HG02981 (cell line): ENCODE results near the gene CYSLTR1.
"Not testable (repeated sequence)": the region's sequence is repeated elsewhere in the genome, so short reads cannot be mapped to it uniquely, and the experiment has no call there.

Experiments
- ATAC-seq: cut with Tn5 transposase; IDR thresholded peaks from one replicate; pipeline ENCODE4 v1.9.1; 2021; ENCODE audit warnings: mild to moderate bottlenecking, moderate library complexity; ENCODE audit not compliant: unreplicated experiment

Gene CYSLTR1, protein sequence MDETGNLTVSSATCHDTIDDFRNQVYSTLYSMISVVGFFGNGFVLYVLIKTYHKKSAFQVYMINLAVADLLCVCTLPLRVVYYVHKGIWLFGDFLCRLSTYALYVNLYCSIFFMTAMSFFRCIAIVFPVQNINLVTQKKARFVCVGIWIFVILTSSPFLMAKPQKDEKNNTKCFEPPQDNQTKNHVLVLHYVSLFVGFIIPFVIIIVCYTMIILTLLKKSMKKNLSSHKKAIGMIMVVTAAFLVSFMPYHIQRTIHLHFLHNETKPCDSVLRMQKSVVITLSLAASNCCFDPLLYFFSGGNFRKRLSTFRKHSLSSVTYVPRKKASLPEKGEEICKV

DNA sequence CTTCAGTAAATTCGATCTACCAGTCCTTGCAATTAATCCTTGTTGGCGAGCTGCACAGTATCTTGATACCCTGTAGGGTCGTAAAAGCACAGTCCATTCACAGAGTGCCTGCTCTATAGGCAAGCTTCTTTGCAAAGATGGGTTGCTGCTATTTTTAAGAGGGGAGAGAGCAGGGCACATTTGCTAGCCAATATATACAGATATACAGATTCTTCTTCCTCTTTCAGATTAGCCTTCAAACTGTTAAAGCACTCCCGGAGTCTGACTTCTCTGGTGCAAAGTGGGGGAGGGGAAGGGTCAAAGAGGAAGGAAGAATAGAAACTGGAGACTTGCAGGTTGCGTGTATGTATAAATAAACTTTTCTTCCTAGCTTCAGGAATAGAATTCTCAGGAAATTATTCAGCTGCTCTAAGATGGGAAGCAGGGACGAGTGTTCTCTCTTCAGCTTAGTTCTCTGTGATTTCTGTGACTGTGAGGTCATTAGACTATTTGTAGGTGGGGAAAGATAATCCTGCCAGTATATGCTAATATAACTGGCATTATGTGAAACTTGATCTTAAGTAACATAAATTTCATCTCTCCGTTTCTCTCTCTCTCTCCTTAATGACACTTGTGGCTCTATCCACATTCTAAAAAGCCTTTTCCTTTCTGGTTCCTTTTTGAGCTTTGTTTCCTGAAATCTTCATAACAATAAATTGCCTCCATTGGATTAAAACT lies at the start of gene CYSLTR1:
CYSLTR1 (minus strand) TSS at position 242 of the 717 bp plus-strand sequence. CDS start 53,865 bp downstream, outside the sequence.
- peak; percentile 48 for ATAC-seq

DNA sequence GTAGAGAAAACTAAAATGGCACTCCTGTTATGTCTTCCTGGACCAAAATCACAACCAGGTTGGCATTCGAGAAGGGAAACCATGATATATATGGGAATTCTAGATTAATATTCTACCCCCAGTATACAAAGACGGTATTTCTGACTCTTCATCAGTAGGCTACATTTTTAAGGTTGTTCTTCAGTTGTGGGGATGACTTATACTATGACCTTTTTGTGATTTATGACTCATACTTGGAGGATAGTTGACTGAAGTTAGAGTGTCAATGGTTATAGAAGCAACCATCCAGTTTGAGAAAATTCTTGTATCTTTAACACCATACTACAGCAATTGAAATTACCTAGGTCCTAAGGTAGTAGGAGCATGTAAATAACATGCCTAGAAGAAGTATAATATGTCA lies 49.8 kb upstream of the CYSLTR1 start:
- ATAC-seq: no peak

DNA sequence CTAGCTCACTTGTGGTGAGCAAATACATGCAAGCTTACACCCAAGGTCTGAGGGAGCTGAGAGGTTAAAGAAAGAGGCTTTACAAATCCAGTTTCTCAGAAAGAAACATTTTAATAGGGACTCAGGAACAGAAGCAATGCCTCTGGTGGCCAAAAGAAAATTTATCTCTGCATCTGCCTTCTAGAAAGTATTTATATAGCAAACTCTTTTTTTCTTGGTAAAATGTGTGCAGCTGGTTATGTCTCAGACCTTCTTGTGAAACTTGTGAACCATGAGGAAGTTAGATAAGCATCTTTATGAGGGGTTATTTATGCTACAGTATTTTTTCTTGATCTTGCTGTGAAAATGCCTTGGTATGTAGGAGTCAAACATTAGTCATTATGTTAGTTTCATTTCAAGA lies 48.5 kb upstream of the CYSLTR1 start:
- no peak for ATAC-seq

DNA sequence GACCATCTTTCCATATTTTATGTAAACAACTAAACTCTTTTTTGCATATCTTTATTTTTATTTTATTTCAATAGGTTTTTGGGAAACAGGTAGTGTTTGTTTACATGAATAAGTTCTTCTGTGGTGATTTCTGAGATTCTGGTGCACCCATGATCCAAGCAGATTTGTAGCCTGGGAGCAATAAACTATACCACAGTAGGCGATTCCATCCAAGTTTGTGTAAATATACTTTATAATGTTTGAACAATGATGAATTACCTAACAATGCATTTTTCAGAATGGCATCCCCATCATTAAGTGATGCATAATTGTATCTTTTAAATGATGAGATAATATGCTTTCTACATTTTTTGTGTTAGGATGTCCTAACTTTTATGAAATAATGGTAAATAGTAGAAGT lies 39.2 kb upstream of the CYSLTR1 start:
- ATAC-seq: no peak

DNA sequence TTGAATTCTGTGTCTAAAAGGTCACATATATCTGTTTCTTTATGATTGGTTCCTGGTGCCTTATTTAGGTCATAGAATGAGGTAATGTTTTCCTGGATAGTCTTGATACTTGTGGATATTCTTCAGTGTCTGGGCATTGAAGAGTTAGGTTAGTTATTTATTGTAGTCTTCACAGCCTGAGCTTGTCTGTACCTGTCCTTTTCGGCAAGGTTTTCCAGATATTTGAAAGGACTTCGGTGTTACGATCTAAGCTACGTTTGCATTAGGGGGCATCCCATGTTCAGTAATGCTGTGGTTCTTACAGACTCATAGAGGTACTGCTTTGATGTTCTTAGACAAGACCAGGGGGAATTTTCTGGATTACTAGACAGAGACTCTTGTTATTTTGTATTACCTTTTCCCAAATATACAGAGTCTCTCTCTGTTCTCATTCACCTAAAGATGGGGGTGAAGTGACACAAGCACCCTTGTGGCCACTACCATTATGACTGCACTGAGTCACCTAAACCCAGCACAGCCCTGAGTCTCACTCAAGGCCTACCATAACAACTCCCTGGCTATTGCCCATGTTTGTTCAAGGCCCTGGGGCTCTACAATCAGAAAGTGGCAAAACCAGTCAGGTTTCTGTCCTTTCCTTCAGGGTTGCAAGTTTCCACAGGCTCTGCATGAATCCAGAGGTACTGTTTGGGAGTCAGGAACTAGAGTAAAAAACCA lies 30.1 kb upstream of the CYSLTR1 start:
- ATAC-seq: no peak

DNA sequence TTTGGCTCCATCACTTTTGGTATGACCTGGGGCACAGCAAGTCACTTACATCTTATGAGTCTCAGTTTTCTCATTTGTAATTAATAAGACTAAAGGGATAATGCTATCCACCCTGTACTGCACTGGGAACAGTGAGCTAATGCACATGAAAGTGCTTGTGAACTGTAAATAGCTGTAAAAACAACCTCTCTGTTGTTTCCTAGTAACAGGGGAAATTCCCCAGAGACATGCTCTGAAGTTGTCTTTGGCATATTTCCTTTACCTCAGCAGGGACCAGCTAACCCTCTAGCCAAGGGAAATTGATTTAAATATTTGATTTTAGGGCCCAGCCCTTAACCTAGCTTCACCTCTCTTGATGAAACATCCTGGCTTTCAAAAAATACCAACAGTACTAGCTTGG lies 6.1 kb upstream of the CYSLTR1 start:
- peak; percentile 60 for ATAC-seq

DNA sequence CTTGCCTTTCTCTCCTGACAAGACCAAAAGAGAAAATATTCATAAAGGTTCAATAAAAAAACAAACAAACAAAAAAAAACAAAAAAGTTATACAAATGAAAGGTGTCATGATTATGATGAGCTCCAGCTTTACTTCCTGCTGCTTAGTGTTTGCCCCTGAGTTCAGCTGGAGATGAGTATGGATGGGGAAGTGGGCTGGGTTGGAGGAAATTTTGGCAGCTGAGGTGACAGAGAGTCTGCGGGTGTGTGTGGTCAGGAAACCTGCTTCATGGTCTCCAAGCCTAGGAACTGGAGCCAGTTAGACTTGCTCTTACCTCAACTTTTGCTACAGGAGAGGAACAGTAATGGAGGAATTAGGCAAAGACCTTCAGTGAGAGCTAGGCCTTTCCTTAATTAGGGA lies 4.3 kb upstream of the CYSLTR1 start:
- ATAC-seq: no peak

DNA sequence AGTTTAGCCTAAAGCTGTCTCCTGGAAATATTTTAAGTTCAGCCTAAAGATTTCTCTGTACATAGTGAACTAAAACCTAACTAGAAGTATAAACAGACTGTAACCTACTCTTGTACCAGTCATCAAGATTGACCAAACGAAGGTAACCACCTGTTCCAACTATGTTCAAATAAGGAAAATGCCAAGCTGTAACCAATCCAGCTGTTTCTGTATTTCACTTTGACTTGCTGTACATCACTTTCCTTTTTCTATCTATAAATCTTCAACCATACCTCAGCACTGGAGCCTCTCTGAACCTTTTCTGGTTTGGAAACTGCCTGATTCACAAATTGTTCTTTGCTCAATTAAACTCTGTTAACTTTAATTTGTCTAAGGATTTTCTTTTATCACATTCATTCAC lies 3.1 kb upstream of the CYSLTR1 start:
- peak; percentile 32 for ATAC-seq

DNA sequence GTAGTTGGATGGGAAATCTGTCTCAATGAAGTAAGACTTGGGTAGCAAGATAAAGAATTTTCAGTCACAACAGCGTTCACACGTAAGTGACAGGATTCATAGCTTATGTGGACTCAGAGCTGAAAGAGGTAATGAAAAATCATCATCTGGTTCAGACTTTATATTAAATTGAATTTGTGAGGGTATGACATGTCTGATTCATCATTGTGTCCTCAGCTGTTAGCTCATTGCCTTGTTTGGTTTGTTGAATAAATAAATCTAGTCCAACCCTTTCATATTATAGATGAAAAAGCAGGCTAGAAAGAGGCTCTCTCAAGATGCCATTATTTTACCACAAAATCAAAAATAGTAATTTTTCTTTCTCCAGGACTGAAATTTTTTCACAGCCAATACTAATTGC lies 2.7 kb upstream of the CYSLTR1 start:
- ATAC-seq: no peak

DNA sequence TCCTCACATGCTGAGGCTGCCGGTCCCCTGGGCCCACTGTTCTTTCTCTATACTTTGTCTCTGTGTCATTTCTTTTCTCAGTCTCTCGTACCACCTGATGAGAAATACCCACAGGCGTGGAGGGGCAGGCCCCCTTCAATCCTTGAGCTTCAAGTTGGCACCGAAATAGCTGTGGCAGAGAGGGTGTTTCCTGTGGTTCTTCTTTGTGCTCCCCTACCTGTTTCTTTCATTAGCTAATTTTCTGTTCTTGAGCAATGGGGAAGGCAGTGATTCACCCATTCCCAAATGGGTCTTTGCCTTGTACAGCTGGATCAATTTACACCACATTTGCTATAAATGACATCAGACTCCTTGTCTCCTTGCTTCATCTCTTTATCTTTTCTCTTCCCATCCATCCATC lies 2.1 kb upstream of the CYSLTR1 start:
- no peak for ATAC-seq

DNA sequence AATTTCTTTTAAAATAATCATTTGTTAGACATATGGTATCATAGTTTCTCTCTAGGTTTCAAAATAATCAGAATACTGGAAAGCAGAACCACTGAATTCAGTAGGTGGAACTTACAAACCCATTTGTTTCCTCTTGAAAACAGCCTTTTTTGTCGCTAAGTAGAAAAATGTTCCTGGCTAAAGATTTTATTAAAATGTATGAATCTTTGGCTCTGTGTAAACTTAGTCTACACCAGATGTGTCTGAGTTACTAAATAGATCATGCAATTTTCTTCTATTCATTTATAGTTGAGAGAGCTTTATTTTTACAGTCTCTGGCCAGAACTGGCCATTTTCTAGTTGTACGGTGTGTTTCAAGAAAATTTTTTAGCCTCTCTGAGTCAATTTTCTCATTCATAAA lies 1.0 kb downstream of the CYSLTR1 start:
- no peak for ATAC-seq

DNA sequence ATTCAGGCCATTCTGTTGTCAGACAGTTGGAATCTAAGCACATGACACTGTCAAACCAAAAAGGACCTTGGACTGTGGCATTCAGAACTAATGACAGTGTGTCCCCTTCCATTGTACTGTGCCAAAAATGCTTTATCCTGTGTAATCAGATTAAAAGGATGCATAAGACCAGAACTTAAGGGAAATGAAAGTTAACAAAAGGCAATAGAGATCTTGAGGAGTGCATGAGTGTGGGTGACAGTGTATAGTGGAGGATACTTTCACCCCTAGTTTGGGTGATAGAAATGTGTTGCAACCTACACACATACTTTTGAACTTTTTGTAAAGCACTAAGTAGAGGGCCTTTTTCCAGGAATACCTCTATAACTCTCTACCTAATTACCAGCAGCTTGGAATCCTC lies 4.5 kb downstream of the CYSLTR1 start:
- no peak for ATAC-seq

DNA sequence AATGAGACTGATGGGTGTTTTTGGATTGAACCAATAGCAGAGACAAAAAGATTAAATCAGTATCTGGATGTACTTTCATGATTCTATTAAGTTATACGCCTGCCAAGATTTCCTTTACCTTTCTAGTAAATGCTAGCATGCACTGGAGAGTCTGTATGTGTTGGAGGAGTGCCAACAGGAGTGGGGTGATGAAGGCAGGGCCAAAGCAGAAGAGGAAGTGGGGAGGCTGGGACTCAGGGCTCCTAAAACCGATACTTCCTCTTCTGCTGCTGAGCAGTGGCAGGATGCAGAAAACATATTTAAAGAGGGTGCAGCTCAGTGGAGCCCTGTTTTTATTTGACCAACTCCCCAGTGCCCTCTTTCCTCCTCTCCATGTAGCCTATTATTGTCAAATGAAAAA lies 5.6 kb downstream of the CYSLTR1 start:
- ATAC-seq: peak; percentile 92

DNA sequence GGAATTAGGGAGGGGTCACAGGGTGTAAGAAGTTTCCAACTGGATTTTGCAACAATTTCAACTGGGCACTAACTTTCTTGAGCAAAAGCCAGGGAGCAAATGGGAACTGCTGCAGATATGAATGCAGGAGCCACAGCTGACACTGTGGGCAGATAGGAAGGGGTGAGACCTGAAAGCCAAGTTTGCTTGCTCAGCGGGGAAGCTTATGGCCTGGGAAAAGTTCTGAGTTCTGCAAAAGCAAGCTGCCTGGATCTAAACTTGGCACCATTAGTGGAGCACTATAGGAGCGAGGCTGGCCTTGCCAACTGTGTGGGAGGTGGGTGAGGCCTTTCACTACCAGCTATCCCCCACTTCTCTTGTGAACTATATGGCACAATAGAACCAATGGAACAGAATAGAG lies 11.1 kb downstream of the CYSLTR1 start:
- ATAC-seq: no peak

DNA sequence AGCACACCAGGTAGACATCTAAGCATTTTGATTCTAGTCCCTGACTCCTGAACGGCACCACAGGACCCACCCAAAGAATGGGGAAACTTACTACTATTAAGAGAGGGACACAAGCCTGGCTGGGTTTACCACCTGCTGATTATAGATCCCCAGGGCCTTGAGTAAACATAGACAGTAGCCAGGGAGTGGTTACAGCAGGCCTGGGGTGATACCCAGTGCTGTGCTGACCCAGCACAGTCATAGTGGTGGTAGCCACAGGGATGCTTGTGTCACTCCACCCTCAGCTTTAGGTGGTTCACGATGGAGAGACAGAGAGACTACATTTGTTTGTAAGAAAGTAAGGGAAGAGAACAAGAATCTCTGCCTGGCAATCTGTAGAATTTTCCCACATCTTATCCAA lies 11.7 kb downstream of the CYSLTR1 start:
- no peak for ATAC-seq

DNA sequence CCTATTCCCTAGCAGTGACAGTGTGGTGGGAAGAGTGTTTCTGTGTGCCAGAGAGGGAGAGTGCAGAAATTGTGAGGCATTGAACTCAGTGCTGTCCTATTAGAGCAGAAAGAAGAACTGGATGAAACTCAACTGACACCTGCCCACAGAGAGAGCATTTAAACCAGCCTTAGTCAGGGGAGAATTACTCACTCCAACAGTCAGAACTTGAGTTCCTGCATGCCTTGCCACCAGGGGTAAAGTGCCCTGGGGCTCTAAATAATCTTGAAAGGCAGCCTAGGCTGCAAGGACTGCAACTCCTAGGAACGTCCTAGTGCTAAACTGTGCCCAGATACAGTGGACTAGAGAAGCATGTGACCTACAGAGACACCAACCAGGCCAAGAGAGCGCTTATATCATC lies 12.8 kb downstream of the CYSLTR1 start:
- ATAC-seq: peak; percentile 64

DNA sequence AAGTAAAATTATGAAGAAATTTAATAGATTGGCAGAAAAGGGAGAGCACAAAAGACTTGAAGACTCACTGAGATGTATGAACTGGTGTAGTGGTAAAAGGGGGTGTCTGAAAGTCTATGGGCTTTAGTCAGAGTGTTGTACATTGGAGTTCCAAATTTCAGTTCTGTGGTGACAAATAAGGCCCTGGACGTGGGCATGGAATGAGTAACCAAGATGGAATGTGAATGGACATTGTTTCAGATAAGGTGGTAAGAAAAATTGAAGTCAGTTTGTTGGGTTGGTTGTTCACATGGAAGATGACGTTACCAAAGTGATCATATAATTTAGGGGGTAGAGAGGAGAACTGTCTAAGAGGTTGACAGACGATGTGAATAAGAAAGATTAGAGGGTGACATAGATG lies 13.9 kb downstream of the CYSLTR1 start:
- ATAC-seq: no peak

DNA sequence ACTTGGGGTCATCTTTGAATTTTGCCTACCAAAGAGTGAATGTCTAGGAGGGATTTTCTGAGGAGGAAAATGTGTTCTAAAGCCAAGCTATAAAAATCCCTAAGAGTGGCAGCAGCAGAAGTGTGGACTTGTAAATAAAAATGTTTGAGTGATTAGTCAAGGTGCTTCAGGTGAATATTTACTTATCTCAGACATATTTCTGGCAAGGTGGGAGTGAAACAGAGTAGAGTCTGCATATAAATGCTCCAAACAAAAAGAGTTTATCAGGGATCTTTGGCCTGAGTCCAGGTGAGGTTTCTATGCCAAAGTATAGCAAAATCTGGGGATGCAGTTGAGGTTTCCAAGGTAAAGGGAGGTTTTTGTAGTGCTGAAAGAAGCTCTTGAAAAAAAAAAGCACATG lies 19.7 kb downstream of the CYSLTR1 start:
- ATAC-seq: no peak

DNA sequence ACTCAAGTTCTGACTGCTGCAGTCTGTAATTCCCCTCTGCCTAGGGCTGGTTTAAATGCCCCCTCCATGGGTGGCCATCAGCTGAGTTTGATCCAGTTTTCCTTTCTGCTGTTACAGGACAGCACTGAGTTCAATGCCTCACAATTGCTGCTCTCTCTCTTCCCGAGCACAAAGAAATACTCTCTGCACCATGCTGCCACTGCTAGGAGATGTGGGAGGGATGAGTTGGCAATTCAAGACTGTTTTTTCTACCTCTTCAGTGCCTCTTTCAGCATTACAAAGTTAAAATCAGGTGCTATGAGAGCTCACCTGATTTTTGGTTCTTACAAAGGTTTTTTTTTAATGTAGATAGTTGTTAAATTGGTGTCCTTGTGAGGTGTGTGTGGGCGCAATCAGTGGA lies 24.3 kb downstream of the CYSLTR1 start:
- no peak for ATAC-seq

DNA sequence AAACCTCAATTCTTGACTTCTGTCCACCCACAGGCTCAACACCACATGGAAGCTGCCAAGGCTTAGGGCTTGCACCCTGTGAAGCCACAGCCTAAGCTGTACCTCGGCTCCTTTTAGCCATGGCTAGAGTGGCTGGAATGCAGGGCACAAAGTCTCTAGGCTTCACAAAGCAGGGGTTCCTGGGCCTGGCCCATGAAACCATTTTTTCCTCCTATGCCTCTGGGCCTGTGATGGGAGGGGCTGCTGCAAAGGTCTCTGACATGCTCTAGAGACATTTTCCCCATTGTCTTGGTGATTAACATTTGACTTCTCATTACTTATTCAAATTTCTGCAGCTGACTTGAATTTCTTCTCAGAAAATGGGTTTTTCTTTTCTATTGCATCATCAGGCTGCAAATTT lies 26.5 kb downstream of the CYSLTR1 start:
- ATAC-seq: not testable (repeated sequence)

DNA sequence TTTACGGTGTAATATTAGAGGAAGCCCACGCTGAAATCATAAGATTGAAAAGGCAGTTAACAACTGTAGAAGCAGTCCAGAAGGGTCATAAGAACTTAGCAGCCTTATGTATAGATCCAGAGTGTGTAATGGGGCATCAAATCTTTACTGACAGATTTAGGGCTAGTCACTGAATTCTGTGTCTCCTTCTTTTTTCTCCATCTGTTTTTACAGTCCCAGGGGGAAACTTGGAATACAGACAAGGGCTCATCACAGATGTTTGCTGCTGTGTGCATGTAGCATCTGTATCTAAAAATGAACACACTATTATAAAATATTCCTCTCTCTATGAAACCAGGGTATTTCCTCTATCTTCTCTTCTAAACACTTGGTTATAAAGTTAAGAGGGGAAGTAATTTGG lies 43.9 kb downstream of the CYSLTR1 start:
- ATAC-seq: no peak

DNA sequence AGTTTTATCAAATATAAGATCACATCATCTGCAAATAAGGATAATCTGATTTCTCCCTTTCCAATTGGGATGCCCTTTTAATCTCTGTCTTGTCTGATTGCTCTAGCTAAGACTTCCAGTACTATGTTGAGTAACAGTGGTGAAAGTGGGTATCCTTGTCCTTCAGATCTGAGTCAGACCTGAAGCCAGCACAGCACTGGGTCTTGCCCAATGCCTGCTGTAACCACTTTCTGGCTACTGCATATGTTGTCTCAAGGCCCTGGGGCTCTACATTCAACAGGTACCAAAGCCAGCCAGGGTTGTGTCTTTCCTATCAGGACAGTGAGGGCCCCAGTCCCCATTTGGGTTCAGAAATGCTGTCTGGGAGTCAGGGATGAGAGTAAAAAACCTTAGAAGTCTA lies 90.3 kb downstream of the CYSLTR1 start:
- no peak for ATAC-seq
